Measurements from ENCODE around the gene CYP24A1.
"Not testable (repeated sequence)": the region's sequence is repeated elsewhere in the genome, so short reads cannot be mapped to it uniquely, and the experiment has no call there.

Gene CYP24A1

DNA sequence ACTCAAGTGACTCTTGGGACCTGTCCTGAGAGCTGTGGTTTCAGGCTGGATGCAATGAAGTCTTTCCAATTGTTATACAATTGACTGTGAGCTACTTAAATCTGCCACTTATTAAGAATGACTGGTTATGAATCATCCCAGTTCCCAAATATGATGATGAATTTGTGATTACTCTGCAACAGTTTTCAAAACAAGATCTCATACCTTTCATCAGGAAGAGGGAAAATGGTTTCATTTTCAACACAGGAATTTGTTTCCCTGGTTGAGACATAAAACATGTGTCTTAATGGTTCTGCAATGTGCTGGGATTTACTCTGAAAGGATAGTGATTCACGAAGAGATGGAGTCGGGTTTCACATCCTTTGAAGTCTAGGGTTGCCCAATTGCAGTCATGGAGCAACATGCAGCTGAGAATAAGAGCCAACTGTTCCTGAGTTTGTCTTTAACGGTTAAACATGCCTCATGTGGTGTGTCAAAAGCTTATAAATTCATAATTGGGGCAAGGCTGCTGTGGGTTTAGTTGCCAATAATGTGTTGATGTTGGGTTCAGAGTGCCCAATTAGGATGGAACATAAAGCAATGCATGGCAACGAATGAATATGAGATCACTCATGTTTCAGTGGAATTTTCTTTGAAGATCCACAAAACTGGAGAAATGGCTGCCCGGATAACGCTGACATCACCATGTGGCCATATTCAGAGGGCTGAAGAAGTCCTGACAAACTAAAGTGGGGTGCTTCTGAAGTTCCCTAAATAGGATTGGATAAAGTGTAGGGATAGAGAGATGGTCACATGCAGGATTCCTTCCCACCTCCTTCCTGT lies 41.0 kb downstream of the CYP24A1 start:
- DNase-seq (ENCODE audit: low spot score) = no peak

DNA sequence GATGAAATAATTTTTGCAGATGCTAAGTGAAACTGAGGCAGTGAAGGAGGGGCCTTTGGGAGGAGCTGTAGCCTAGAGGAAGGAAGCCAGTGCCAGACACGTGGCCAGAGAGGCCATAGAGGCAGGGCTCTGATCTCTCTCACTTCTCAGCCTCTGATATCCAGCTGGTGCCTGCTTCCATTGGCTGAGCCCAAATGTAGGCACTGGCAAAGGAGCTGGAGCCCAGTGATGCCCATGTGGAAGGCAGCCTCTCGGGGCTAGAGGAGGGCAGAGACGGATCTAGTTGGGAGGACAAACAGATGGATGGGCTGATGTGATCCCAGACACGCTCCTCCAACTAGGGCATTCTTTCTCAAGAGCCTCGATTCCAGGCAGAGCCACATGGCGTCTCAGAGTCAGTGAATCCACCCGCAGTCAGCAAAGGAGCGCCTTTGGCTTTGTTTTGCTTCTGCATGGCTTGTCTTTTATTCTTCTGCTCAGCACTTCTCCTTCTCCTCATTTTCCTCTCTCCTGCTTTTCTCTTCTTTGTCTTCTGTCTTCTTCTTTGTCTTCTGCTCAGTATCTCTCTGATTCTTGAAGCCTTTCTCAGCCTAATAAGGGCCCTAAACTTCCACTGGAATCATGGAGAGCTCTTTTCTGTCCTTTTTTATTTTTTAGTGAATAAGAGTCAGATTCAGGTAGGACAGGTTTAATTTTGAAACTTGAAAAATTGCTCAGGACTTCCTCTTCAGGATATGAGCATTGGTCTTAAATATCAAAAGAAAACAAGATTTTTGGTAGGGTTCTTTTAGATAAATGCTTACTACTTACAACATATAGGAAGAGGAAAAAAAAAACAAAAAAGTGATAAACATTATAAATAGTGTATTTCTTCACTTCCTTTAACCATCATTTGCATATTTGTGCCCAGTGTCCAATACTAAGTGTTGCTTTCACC lies 41.8 kb downstream of the CYP24A1 start:
- DNase-seq (ENCODE audit: low spot score) = no peak

DNA sequence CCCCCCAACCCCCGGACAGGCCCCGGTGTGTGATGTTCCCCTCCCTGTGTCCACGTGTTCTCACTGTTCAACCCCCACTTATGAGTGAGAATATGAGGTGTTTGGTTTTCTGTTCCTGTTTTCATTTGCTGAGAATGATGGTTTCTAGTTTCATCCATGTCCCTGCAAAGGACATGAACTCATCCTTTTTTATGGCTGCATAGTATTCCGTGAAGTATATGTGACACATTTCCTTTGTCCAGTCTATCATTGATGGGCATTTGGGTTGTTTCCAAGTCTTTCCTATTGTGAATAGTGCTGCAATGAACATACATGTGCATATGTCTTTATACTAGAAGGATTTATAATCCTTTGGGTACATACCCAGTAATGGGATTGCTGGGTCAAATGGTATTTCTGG lies 42.7 kb downstream of the CYP24A1 start:
- DNase-seq (ENCODE audit: low spot score) = not testable (repeated sequence)

DNA sequence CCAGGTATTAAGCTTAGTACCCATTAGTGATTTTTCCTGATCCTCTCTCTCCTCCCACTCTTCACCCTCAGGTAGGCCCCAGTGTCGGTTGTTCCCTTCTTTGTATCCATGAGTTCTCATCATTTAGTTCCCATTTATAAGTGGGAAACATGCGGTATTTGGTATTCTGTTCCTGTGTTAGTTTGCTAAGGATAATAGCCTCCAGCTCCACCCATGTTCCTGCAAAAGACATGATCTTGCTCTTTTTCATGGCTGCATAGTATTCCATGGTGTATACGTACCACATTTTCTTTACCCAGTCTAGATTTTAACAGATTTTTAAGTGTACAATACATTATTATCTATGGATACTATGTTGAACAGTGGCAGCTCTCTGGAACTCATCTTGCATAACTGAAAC lies 44.4 kb downstream of the CYP24A1 start:
- DNase-seq (ENCODE audit: low spot score) = no peak

- no peak for DNase-seq (ENCODE audit: low spot score)
Measured at GRCh38 chr20:54127855-54128574, 45.8 kb downstream of the CYP24A1 start.

- DNase-seq (ENCODE audit: low spot score) = no peak
Measured at GRCh38 chr20:54126806-54127655, 46.8 kb downstream of the CYP24A1 start.

- DNase-seq (ENCODE audit: low spot score) = not testable (repeated sequence)
Measured at GRCh38 chr20:54126328-54126727, 47.5 kb downstream of the CYP24A1 start.

DNA sequence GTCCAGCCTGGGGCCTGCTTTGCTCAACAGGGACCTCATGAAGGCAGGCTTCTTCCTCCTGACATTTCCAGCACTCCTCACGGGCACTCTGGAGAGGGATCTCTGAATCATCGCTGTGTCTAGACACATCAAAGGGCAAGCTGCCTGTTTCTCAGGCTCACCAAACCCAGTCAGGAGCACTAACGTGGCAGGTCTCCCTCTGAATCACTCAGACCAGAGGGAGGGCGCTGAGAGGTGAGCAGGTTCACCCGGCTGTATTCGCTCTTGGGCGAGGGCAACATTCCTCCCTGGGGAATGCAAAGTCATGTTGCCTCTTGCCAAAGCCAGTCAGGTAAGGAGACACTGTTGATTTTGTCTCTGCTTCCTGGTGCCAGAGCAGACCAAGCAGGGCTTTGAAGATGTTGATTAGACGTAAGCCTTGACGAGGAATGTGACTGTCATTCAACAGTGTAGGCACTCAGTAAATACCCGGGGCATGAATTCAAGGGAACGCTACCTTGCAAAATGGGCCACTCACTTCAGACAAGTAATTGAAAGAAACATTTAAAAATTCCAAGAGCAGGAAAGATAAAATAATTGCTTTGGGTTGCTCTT lies 50.1 kb downstream of the CYP24A1 start:
- DNase-seq (ENCODE audit: low spot score) = no peak

DNA sequence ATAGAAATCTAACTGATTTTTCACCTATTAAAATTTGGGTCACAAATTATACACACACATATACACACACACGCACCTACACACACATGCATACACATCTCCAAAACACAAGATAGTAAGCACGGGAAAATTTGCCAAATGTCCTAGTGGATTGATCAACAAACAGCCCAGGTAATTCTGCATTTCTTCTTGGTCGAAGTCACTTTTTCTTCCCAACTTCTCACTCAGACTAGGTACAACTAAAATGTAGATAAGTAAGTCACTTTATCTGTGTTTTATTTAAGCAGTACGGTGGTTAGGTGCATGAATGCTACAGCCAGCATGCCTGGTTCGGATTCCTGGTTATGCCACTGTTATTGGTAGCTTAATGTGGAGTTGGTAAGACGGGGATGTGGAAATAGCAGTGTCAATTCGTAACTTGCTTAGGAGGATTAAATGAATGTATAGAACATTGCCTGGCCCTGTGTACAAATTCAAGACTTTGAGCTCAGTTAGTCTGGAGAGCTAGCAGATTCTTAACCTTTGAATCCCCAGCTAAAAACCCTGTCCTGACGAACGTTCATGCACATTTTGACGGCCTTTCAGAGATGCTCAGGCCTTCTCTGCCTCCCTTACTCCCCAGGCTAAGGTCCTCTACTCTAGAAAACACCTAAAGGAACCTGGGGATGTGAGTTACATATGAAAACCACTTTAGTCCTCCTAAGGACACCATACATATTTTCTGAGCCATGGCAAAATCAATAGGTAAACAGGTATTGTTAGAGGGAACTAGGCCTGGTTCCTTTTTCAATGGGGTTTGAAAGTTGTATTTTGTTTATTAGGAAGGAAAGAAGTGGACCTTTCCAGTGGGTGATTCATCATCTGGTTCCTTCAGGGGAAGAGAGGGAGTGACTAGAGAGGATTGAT lies 50.9 kb downstream of the CYP24A1 start:
- no peak for DNase-seq (ENCODE audit: low spot score)

GRCh38 chr20:54122189-54122588 lies 51.6 kb downstream of the CYP24A1 start:
- no peak for DNase-seq (ENCODE audit: low spot score)

GRCh38 chr20:54119744-54120143 lies 54.0 kb downstream of the CYP24A1 start:
- DNase-seq (ENCODE audit: low spot score) = no peak

GRCh38 chr20:54118220-54119001 lies 55.4 kb downstream of the CYP24A1 start:
- DNase-seq (ENCODE audit: low spot score) = no peak

- DNase-seq (ENCODE audit: low spot score) = no peak
Measured at GRCh38 chr20:54116550-54117235, 57.1 kb downstream of the CYP24A1 start.

- DNase-seq (ENCODE audit: low spot score) = no peak
Measured at GRCh38 chr20:54115172-54115854, 58.5 kb downstream of the CYP24A1 start.

GRCh38 chr20:54114109-54114508 lies 59.7 kb downstream of the CYP24A1 start:
- no peak for DNase-seq (ENCODE audit: low spot score)

GRCh38 chr20:54113566-54113965 lies 60.2 kb downstream of the CYP24A1 start:
- no peak for DNase-seq (ENCODE audit: low spot score)

- DNase-seq (ENCODE audit: low spot score) = no peak
Measured at GRCh38 chr20:54112221-54112884, 61.4 kb downstream of the CYP24A1 start.
